ENCODE measurements around the gene CD27. TPM values are rescaled to one million over a fixed set of nuclear protein-coding genes. Genes with fewer than 3 reads are reported as not detected.

The CD27 gene
- total and polyA plus RNA-seq, 2 of the 8 experiments (the other 6 are each of a cell fraction or from before 2014, with no cell fraction given): 0.28 to 0.39 TPM

- Histone ChIP-seq H3K23ac (ENCODE audit: insufficient read length) (no peak overlapping the region), H3K4me1 (replicated peaks in 1 of 4; ENCODE audit: control insufficient read depth in 3 of 4, insufficient read depth in 4 of 4, low read length in 3 of 4) (no peaks in the 10 kb centered on the region), H3K56ac (replicated peaks; ENCODE audit: insufficient read length, low read depth, low read length) (no peak overlapping the region), H2BK12ac (ENCODE audit: low read depth, low read length) (no peak overlapping the region), H3K27me3 (replicated peaks in 1 of 4; ENCODE audit: control insufficient read depth in 3 of 4, extremely low read depth in 1 of 4, insufficient read depth in 3 of 4, low read length in 3 of 4) (no peaks in the 10 kb centered on the region), H4K8ac (ENCODE audit: extremely low read depth, insufficient read depth, low read length) (no peak overlapping the region), H2AK5ac (ENCODE audit: low read depth, low read length) (no peak overlapping the region), H2BK15ac (ENCODE audit: low read length) (no peak overlapping the region), H2AFZ (ENCODE audit: low read length) (no peak overlapping the region), H3K4me2 (ENCODE audit: insufficient read depth in 1 of 2, low read depth in 2 of 2, low read length in 2 of 2) (no peak overlapping the region), H3K79me2 (ENCODE audit: control insufficient read depth in 1 of 2, insufficient read depth in 2 of 2, low read length in 2 of 2) (no peaks in the 10 kb centered on the region), H3K9ac (replicated peaks in 1 of 4; ENCODE audit: extremely low read depth in 1 of 4, low read depth in 3 of 4, low read length in 3 of 4) (no peak overlapping the region), H3K27ac (ENCODE audit: low read depth, low read length) (no peak overlapping the region), H3K79me1 (ENCODE audit: low read depth, low read length) (no peaks in the 10 kb centered on the region), H3K4me3 (ENCODE audit: extremely low read depth in 1 of 4, insufficient read depth in 2 of 4, low read depth in 3 of 4, low read length in 4 of 4) (no peak overlapping the region), H4K91ac (replicated peaks; ENCODE audit: insufficient read length, low read length) (no peak overlapping the region), H4K20me1 (replicated peaks in 1 of 2; ENCODE audit: control insufficient read depth in 1 of 2, insufficient read depth in 2 of 2, low read length in 2 of 2) (no peaks in the 10 kb centered on the region), H3K18ac (ENCODE audit: extremely low read depth, low read length) (no peak overlapping the region), H2BK20ac (ENCODE audit: low read length) (no peak overlapping the region), H3K4ac (replicated peaks; ENCODE audit: insufficient read length, low read depth, low read length) (no peak overlapping the region), H3K14ac (ENCODE audit: insufficient read length) (no peak overlapping the region), H3K36me3 (ENCODE audit: control insufficient read depth in 2 of 4, insufficient read depth in 4 of 4, low read length in 3 of 4) (no peaks in the 10 kb centered on the region), H4K5ac (ENCODE audit: insufficient read length, low read depth, low read length) (no peak overlapping the region), H2BK5ac (ENCODE audit: low read depth, low read length) (no peak overlapping the region), H2BK120ac (replicated peaks; ENCODE audit: low read depth, low read length) (no peak overlapping the region), H3K23me2 (ENCODE audit: low read depth, low read length) (no peaks in the 10 kb centered on the region), H3K9me3 (ENCODE audit: insufficient read depth in 2 of 2, low read depth in 1 of 2, low read length in 1 of 2) (no peaks in the 10 kb centered on the region)
- ChIA-PET CTCF (ENCODE audit: partially characterized antibody) (interaction anchor here (1.1 to 2.9 kb wide), 4 partner anchors 12 to 25 kb away, joined by 3 to 22 read pairs (median 8); no protein-coding TSS in a partner anchor), POLR2A (ENCODE audit: partially characterized antibody) (interaction anchor here (0.6 to 3.1 kb wide), 4 partner anchors 12 to 66 kb away, joined by 3 to 13 read pairs (median 9); partner anchors contain the start of genes TAPBPL and VAMP1)
- FAIRE-seq (no peak), DNase-seq (ENCODE audit: low read depth in 1 of 2, low spot score in 2 of 2) (no peak)
- no peak for TF ChIP-seq TCF12 (IDR thresholded peaks at IDR 0.05; ENCODE audit: low read depth, low read length)
- no peak for TF ChIP-seq TBP (IDR thresholded peaks at IDR 0.05; ENCODE audit: low read depth, low read length)
- no peak for TF ChIP-seq RNF2 (IDR thresholded peaks at IDR 0.05; ENCODE audit: borderline replicate concordance, low read depth, low read length, missing control alignments, poor library complexity, severe bottlenecking)
- TF ChIP-seq PHF8 (conservative IDR thresholded peaks at IDR 0.05; ENCODE audit: low read depth, low read length): no peak
- TF ChIP-seq TAF1 (IDR thresholded peaks at IDR 0.05; ENCODE audit: low read depth, low read length): no peak
- no peak for TF ChIP-seq POLR2AphosphoS5 (IDR thresholded peaks at IDR 0.05; ENCODE audit: low read depth, low read length)
- no peak for TF ChIP-seq RAD21 (IDR thresholded peaks at IDR 0.05 in 1 of 2, conservative IDR thresholded peaks at IDR 0.05 in 1 of 2; ENCODE audit: low read depth in 2 of 2, low read length in 2 of 2)
- TF ChIP-seq POLR2A (IDR thresholded peaks at IDR 0.05; ENCODE audit: control extremely low read depth in 1 of 2, low read depth in 2 of 2, low read length in 2 of 2): no peak
- no peak for TF ChIP-seq FOSL1 (IDR thresholded peaks at IDR 0.05; ENCODE audit: insufficient read depth, low read depth, low read length)
- no peak for TF ChIP-seq NRF1 (IDR thresholded peaks at IDR 0.05; ENCODE audit: low read depth, low read length)
- no peak for TF ChIP-seq MAX (IDR thresholded peaks at IDR 0.05)
- no peak for TF ChIP-seq EP300 (IDR thresholded peaks at IDR 0.05; ENCODE audit: borderline replicate concordance in 1 of 2, low read depth in 2 of 2, low read length in 2 of 2)
- no peak for TF ChIP-seq SIX5 (IDR thresholded peaks at IDR 0.05; ENCODE audit: low read depth, low read length)
- TF ChIP-seq SIRT6 (IDR thresholded peaks at IDR 0.05; ENCODE audit: low read length): no peak
- WGBS, 2 experiments (ENCODE audit: extremely low coverage in 1 of 2, insufficient coverage in 1 of 2, insufficient read length in 1 of 2, insufficient replicate concordance in 2 of 2, low coverage in 1 of 2, low lambda C conversion rate in 2 of 2, missing lambda C conversion rate in 1 of 2): 80% methylated on average over 1 of the region's 1 CpG; no CpG with 5 or more reads in 1 of the 2 experiments
Observed at GRCh38 chr12:6440391-6440790, 4.4 kb upstream of the CD27 start.
